K562 (cell line): ENCODE results near the gene ZNF775. TPM values are rescaled to one million over a fixed set of nuclear protein-coding genes. Genes with fewer than 3 reads are reported as not detected.
A peak's percentile ranks its signal among the peaks of the same experiment; 100 is the strongest.

Experiments used
- BACH1 ChIP-seq: fragments of 200-800 bp; sonication (Bioruptor generic); IDR thresholded peaks from 2 replicates; pipeline ENCODE4 v1.6.1; 2016; ENCODE audit warnings: missing genetic modification characterization, missing compliant biosample characterization
- CBFB ChIP-seq: sonication (generic); formaldehyde crosslinking; IDR thresholded peaks from 2 replicates; pipeline ENCODE4 v1.4.0; 2020; ENCODE audit warnings: mild to moderate bottlenecking, missing genetic modification reagents
- CEBPZ ChIP-seq: fragments of 150-350 bp; IDR thresholded peaks from 2 replicates; pipeline ENCODE4 v1.6.1; 2014; ENCODE audit warnings: low read depth, mild to moderate bottlenecking, low read length, borderline replicate concordance
- CGGBP1 ChIP-seq: fragments of 250-450 bp; sonication (Bioruptor Pico); IDR thresholded peaks from 2 replicates; pipeline ENCODE4 v1.9.0; 2021; ENCODE audit warnings: mild to moderate bottlenecking
- CHD4 ChIP-seq: fragments of 200-600 bp; sonication (generic); IDR thresholded peaks from 3 replicates; pipeline ENCODE4 v1.6.1; 2012; ENCODE audit warnings: low read depth, mild to moderate bottlenecking, mixed read lengths, low read length, inconsistent platforms; ENCODE audit not compliant: insufficient read depth, insufficient replicate concordance, poor library complexity, severe bottlenecking
- E2F5 ChIP-seq: sonication (generic); formaldehyde crosslinking; IDR thresholded peaks from 2 replicates; pipeline ENCODE4 v1.8.0; 2022; ENCODE audit warnings: mild to moderate bottlenecking, missing genetic modification reagents
- ERF ChIP-seq: fragments of 450-650 bp; formaldehyde crosslinking; IDR thresholded peaks from 2 replicates; pipeline ENCODE4 v1.4.0; 2020; ENCODE audit warnings: mild to moderate bottlenecking, mixed read lengths
- FOS ChIP-seq: IDR thresholded peaks from 3 replicates; pipeline ENCODE4 v1.6.1; 2011; ENCODE audit not compliant: insufficient read length; ENCODE audit errors: extremely low read depth
- FOXK1 ChIP-seq: sonication (generic); formaldehyde crosslinking; IDR thresholded peaks from 2 replicates; pipeline ENCODE4 v1.8.0; 2022; ENCODE audit warnings: missing genetic modification reagents, mild to moderate bottlenecking, borderline replicate concordance
- FOXP1 ChIP-seq: sonication (generic); formaldehyde crosslinking; IDR thresholded peaks from 2 replicates; pipeline ENCODE4 v1.8.0; 2022; ENCODE audit warnings: mild to moderate bottlenecking, missing genetic modification reagents
- ID3 ChIP-seq, 2 experiments: fragments of 250-450 bp in 1 of 2; fragments of 450-650 bp in 1 of 2; sonication (Bioruptor Pico) in 1 of 2; IDR thresholded peaks; 2 replicates each; pipeline versions ENCODE4 v1.6.1 to v1.8.0; 2016 to 2021; ENCODE audit warnings: mild to moderate bottlenecking in 2 of 2, moderate library complexity in 2 of 2, missing compliant biosample characterization in 1 of 2, missing genetic modification characterization in 1 of 2
- MAX ChIP-seq: sonication (generic); formaldehyde crosslinking; IDR thresholded peaks from 2 replicates; pipeline ENCODE4 v1.9.0; 2022; ENCODE audit warnings: mild to moderate bottlenecking, missing genetic modification reagents
- MAZ ChIP-seq, 2 experiments: fragments of 450-650 bp in 1 of 2; sonication (generic) in 1 of 2; formaldehyde crosslinking; IDR thresholded peaks in 1 of 2; conservative IDR thresholded peaks in 1 of 2; 2 replicates each; pipeline versions ENCODE4 v1.4.0 to v1.5.0; 2020; ENCODE audit warnings: mild to moderate bottlenecking in 1 of 2, missing genetic modification reagents in 1 of 2
- MYC ChIP-seq, 2 experiments: fragments of 250-450 bp in 1 of 2; sonication (Bioruptor Pico) in 1 of 2; IDR thresholded peaks; 2 replicates each; pipeline versions ENCODE4 v1.5.1 to v1.6.1; 2012 to 2021; ENCODE audit warnings: low read depth in 2 of 2, borderline replicate concordance in 1 of 2, improper control_type of control experiment in 1 of 2, low read length in 1 of 2, mild to moderate bottlenecking in 1 of 2, moderate library complexity in 1 of 2
- NBN ChIP-seq: fragments of 450-650 bp; IDR thresholded peaks from 2 replicates; pipeline ENCODE4 v1.6.1; 2016; ENCODE audit warnings: low read depth, mild to moderate bottlenecking
- PRPF4 ChIP-seq: fragments of 200-400 bp; formaldehyde crosslinking; IDR thresholded peaks from one replicate; pipeline ENCODE4 v1.6.1; 2017; ENCODE audit warnings: low read length, low read depth, mild to moderate bottlenecking; ENCODE audit not compliant: insufficient read depth, poor library complexity, severe bottlenecking
- RB1 ChIP-seq: fragments of 450-650 bp; IDR thresholded peaks from 2 replicates; pipeline ENCODE4 v1.6.1; 2017; ENCODE audit warnings: low read depth, mild to moderate bottlenecking
- RFX1 ChIP-seq: fragments of 450-650 bp; IDR thresholded peaks from 2 replicates; pipeline ENCODE4 v1.6.1; 2016; ENCODE audit warnings: mild to moderate bottlenecking, moderate library complexity
- ZC3H11A ChIP-seq: IDR thresholded peaks from 2 replicates; pipeline ENCODE4 v1.6.1; 2012; ENCODE audit warnings: low read depth, low read length, improper control_type of control experiment
- ZNF586 ChIP-seq: fragments of 450-650 bp; formaldehyde crosslinking; conservative IDR thresholded peaks from 2 replicates; pipeline ENCODE4 v1.4.0; 2020; ENCODE audit warnings: mild to moderate bottlenecking, moderate library complexity
- ZNF77 ChIP-seq: fragments of 250-450 bp; sonication (Bioruptor Pico); IDR thresholded peaks from 2 replicates; pipeline ENCODE4 v1.5.0; 2020
- polyA plus RNA-seq, 8 experiments: library from polyadenylated mRNA; depleted of rRNA in 4 of 8; stranded (reverse) in 5 of 8; unstranded in 3 of 8; fragments of >200 nt; fragmentation: Nextera tagmentation in 2 of 8; fragmentation: Illumina TruSeq in 1 of 8; extraction: Ambion mirVana in 2 of 8; extraction: Trizol in 1 of 8; gene quantifications; 2 replicates each; pipeline versions ENCODE4 v1.2.1 to v1.2.3, GENCODE V29; 2011 to 2014; ENCODE audit warnings: inconsistent platforms in 1 of 8, missing spikeins in 1 of 8
- total RNA-seq, 7 experiments: library from RNA; depleted of rRNA in 6 of 7; stranded (reverse); fragments of >200 nt in 6 of 7; fragmentation: Illumina TruSeq in 2 of 7; extraction: Trizol in 2 of 7; gene quantifications; 2 replicates each; pipeline versions ENCODE4 v1.2.1 to v1.2.3, GENCODE V29; 2011 to 2021; ENCODE audit warnings: low replicate concordance in 1 of 7

Gene ZNF775
- total and polyA plus RNA-seq, 9 of the 15 experiments (the other 6 are each of a cell fraction or from before 2014, with no cell fraction given), result 0.04 to 18.7 (median 4.9) TPM

GRCh38 chr7:150368096-150368883 is 10.8 kb upstream of the ZNF775 start, which contains the start of gene REPIN1 (continued):
- TF ChIP-seq CEBPZ (no peak), FOS (no peak), BACH1 (tag) (no peak; the same call in 1 of the 2 replicates), MYC (IDR thresholded peaks at IDR 0.05; ENCODE audit: low read depth, low read length) (peak; percentile 94), MYC (CRISPR knock-in tag; IDR thresholded peaks at IDR 0.05; ENCODE audit: borderline replicate concordance, low read depth) (peak; percentile 93; the same call in 1 of the 2 replicates), RB1 (peak; percentile 84), E2F5 (CRISPR knock-in tag) (no peak; the same call in 1 of the 2 replicates), ZC3H11A (0 out of 2 replicates have a peak, but pooled peaks have one; percentile 35), FOXP1 (CRISPR knock-in tag) (peak; percentile 89), RFX1 (peak; percentile 94), CBFB (CRISPR knock-in tag) (no peak; the same call in 1 of the 2 replicates), CGGBP1 (CRISPR knock-in tag) (no peak), ERF (peak; percentile 90; the same call in 1 of the 2 replicates), ZNF77 (CRISPR knock-in tag) (no peak), FOXK1 (CRISPR knock-in tag) (peak; percentile 87; the same call in 1 of the 2 replicates), PRPF4 (peak; percentile 69), MAX (CRISPR knock-in tag) (peak; percentile 97), CHD4 (no peak), ZNF586 (CRISPR knock-in tag) (peak; percentile 42; the same call in 1 of the 2 replicates), ID3 (CRISPR knock-in tag; IDR thresholded peaks at IDR 0.05) (no peak), ID3 (tag; IDR thresholded peaks at IDR 0.05) (peak; percentile 79; the same call in 1 of the 2 replicates), NBN (peak; percentile 29), MAZ (CRISPR knock-in tag; conservative IDR thresholded peaks at IDR 0.05 in 1 of 2, IDR thresholded peaks at IDR 0.05 in 1 of 2) (peak; percentile 73 to 98)
